22Rv1 (cell line): Measurements from ENCODE around the gene HSPA1A.
A peak's percentile ranks its signal among the peaks of the same experiment; 100 is the strongest.

Experiments used
- H3K27ac ChIP-seq: fragments of 450-650 bp; 2 replicates; pipeline ENCODE4 v1.5.1; 2017
- CTCF ChIP-seq: fragments of 450-650 bp; IDR thresholded peaks from 2 replicates; pipeline ENCODE4 v1.5.1; 2017; ENCODE audit warnings: mild to moderate bottlenecking
- ZFX ChIP-seq: fragments of 450-650 bp; IDR thresholded peaks from 2 replicates; pipeline ENCODE4 v1.6.1; 2017; ENCODE audit warnings: antibody characterized with exemption, borderline replicate concordance

Gene HSPA1A

GRCh38 chr6:31815025-31815838 lies at the start of gene HSPA1A, which contains the start of gene HSPA1L:
Gene HSPA1A (plus strand): TSS chr6:31815543. CDS start chr6:31815757, 214 bp downstream.
Gene HSPA1L (minus strand): TSS chr6:31815283. CDS start chr6:31811972, 3,311 bp downstream.
- TF ChIP-seq CTCF (no peak), ZFX (no peak)
- peak within 1 kb of the TSS; percentile 98 for H3K27ac ChIP-seq

GRCh38 chr6:31765559-31765909 lies 49.8 kb upstream of the HSPA1A start:
- no peak overlapping the region for H3K27ac ChIP-seq
- no peak for TF ChIP-seq ZFX
- TF ChIP-seq CTCF, result no peak

GRCh38 chr6:31765910-31766794 lies 49.2 kb upstream of the HSPA1A start:
- H3K27ac ChIP-seq, result no peak overlapping the region
- TF ChIP-seq ZFX (no peak), CTCF (no peak)

- H3K27ac ChIP-seq, result no peak overlapping the region
- TF ChIP-seq CTCF (no peak), ZFX (no peak)
Measured at GRCh38 chr6:31767096-31767645, 48.2 kb upstream of the HSPA1A start.

- no peak overlapping the region for H3K27ac ChIP-seq
- TF ChIP-seq ZFX (no peak), CTCF (no peak)
Measured at GRCh38 chr6:31768363-31769257, 46.7 kb upstream of the HSPA1A start.

GRCh38 chr6:31769684-31770371 lies 45.5 kb upstream of the HSPA1A start:
- TF ChIP-seq ZFX (no peak), CTCF (peak; percentile 93)
- H3K27ac ChIP-seq, result no peak overlapping the region
